Measurements from ENCODE around the gene SPATS2.

- no peak for TF ChIP-seq ZNF274 (IDR thresholded peaks at IDR 0.05; ENCODE audit: low read length)
- TF ChIP-seq ZNF274 (tag by site-specific recombination; IDR thresholded peaks at IDR 0.05; ENCODE audit: borderline replicate concordance), result no peak
- no peak for TF ChIP-seq ZNF549 (tag by site-specific recombination; IDR thresholded peaks at IDR 0.05)
- no peak for TF ChIP-seq ATF2 (tag by site-specific recombination; IDR thresholded peaks at IDR 0.05; ENCODE audit: low read depth)
- TF ChIP-seq ZNF777 (tag by site-specific recombination; IDR thresholded peaks at IDR 0.05; ENCODE audit: borderline replicate concordance), result no peak
- no peak for TF ChIP-seq YY1 (tag by site-specific recombination; IDR thresholded peaks at IDR 0.05)
- no peak for TF ChIP-seq CTCF (tag by site-specific recombination; IDR thresholded peaks at IDR 0.05)
- TF ChIP-seq REST (tag by site-specific recombination; IDR thresholded peaks at IDR 0.05), result no peak
- no peak for TF ChIP-seq HOXA7 (CRISPR knock-in tag; IDR thresholded peaks at IDR 0.05; ENCODE audit: borderline replicate concordance)
- no peak for TF ChIP-seq SP2 (tag by site-specific recombination; IDR thresholded peaks at IDR 0.05)
- no peak for TF ChIP-seq MZF1 (tag by site-specific recombination; IDR thresholded peaks at IDR 0.05; ENCODE audit: borderline replicate concordance)
- no peak for TF ChIP-seq ZNF747 (tag by site-specific recombination; IDR thresholded peaks at IDR 0.05)
- no peak for TF ChIP-seq ZNF2 (tag by site-specific recombination; IDR thresholded peaks at IDR 0.05)
Observed at GRCh38 chr12:49330032-49330619, 37.1 kb upstream of the SPATS2 start.
